HEK293 (cell line): ENCODE results near the gene MYBBP1A.

Experiments used
- CTCF ChIA-PET: fragments of 350-600 bp; formaldehyde crosslinking; extraction: SDS; loops from one replicate; lab custom pipeline; 2021; ENCODE audit warnings: antibody characterized with exemption; lab: Yijun Ruan, JAX
- POLR2A ChIA-PET: fragments of 300-600 bp; formaldehyde crosslinking; extraction: SDS; loops from one replicate; lab custom pipeline; 2020; ENCODE audit warnings: antibody characterized with exemption, inconsistent platforms; lab: Yijun Ruan, JAX
- H3K27ac ChIP-seq: fragments of 200-500 bp; sonication (Bioruptor generic); 2 replicates; pipeline ENCODE4 v1.5.1; 2014; ENCODE audit warnings: low read depth, low read length, control low read depth, inconsistent platforms; ENCODE audit errors: extremely low read depth
- H3K36me3 ChIP-seq, 2 experiments: fragments of 200-500 bp in 1 of 2; sonication (Bioruptor generic) in 1 of 2; 1 replicate in 1 of 2; 2 replicates in 1 of 2; pipeline ENCODE4 v1.5.1; 2014 to 2017; ENCODE audit warnings: inconsistent platforms in 2 of 2, low read length in 2 of 2; ENCODE audit not compliant: control insufficient read depth in 2 of 2, insufficient read depth in 1 of 2
- H3K4me1 ChIP-seq: fragments of 200-500 bp; sonication (Bioruptor generic); 2 replicates; pipeline ENCODE4 v1.5.1; 2014; ENCODE audit warnings: mild to moderate bottlenecking, low read length, inconsistent platforms; ENCODE audit not compliant: control insufficient read depth, insufficient read depth
- H3K4me3 ChIP-seq: 2 replicates; pipeline ENCODE4 v1.5.1; 2011; ENCODE audit warnings: low read depth, mild to moderate bottlenecking, control low read depth, low read length, moderate library complexity
- H3K9me3 ChIP-seq: fragments of 200-500 bp; sonication (Bioruptor generic); 2 replicates; pipeline ENCODE4 v1.5.1; 2014; ENCODE audit warnings: low read depth, low read length, inconsistent platforms; ENCODE audit not compliant: control insufficient read depth, insufficient read depth
- EGR2 ChIP-seq: fragments of 450-650 bp; formaldehyde crosslinking; IDR thresholded peaks from 2 replicates; pipeline ENCODE4 v1.5.1; 2016; ENCODE audit warnings: low read depth, missing biosample characterization, missing genetic modification characterization
- KLF8 ChIP-seq: fragments of 450-650 bp; formaldehyde crosslinking; IDR thresholded peaks from 2 replicates; pipeline ENCODE4 v1.5.1; 2016; ENCODE audit warnings: missing biosample characterization, missing genetic modification characterization
- OSR2 ChIP-seq: fragments of 450-650 bp; formaldehyde crosslinking; IDR thresholded peaks from 2 replicates; pipeline ENCODE4 v1.5.1; 2016; ENCODE audit warnings: missing biosample characterization, missing genetic modification characterization
- PRDM1 ChIP-seq: fragments of 450-650 bp; formaldehyde crosslinking; IDR thresholded peaks from 2 replicates; pipeline ENCODE4; 2016; ENCODE audit warnings: missing biosample characterization, missing genetic modification characterization
- REPIN1 ChIP-seq: fragments of 450-650 bp; formaldehyde crosslinking; IDR thresholded peaks from 2 replicates; pipeline ENCODE4 v1.5.1; 2017; ENCODE audit warnings: missing biosample characterization, missing genetic modification characterization, low read depth
- SP7 ChIP-seq: fragments of 450-650 bp; formaldehyde crosslinking; IDR thresholded peaks from 2 replicates; pipeline ENCODE4 v1.5.1; 2016; ENCODE audit warnings: missing biosample characterization, missing genetic modification characterization
- WT1 ChIP-seq: fragments of 450-650 bp; formaldehyde crosslinking; IDR thresholded peaks from 2 replicates; pipeline ENCODE4 v1.5.1; 2016; ENCODE audit warnings: missing biosample characterization, missing genetic modification characterization
- ZFHX2 ChIP-seq: fragments of 450-650 bp; formaldehyde crosslinking; conservative IDR thresholded peaks from 2 replicates; pipeline ENCODE4 v1.5.1; 2016; ENCODE audit warnings: missing biosample characterization, missing genetic modification characterization
- ZIC2 ChIP-seq: fragments of 450-650 bp; formaldehyde crosslinking; IDR thresholded peaks from 2 replicates; pipeline ENCODE4 v1.5.1; 2016; ENCODE audit warnings: missing biosample characterization, missing genetic modification characterization
- ZNF16 ChIP-seq: fragments of 450-650 bp; formaldehyde crosslinking; IDR thresholded peaks from 2 replicates; pipeline ENCODE4 v1.5.1; 2016; ENCODE audit warnings: low read depth, missing biosample characterization, missing genetic modification characterization
- ZNF174 ChIP-seq: fragments of 450-650 bp; formaldehyde crosslinking; IDR thresholded peaks from 2 replicates; pipeline ENCODE4 v1.5.0; 2017; ENCODE audit warnings: missing biosample characterization, mild to moderate bottlenecking, missing genetic modification characterization
- ZNF302 ChIP-seq: fragments of 450-650 bp; formaldehyde crosslinking; IDR thresholded peaks from 2 replicates; pipeline ENCODE4 v1.5.1; 2016; ENCODE audit warnings: missing biosample characterization, missing genetic modification characterization, low read depth
- ZNF311 ChIP-seq: fragments of 450-650 bp; formaldehyde crosslinking; IDR thresholded peaks from 2 replicates; pipeline ENCODE4 v1.5.1; 2017; ENCODE audit warnings: missing biosample characterization, missing genetic modification characterization, borderline replicate concordance
- ZNF391 ChIP-seq: fragments of 450-650 bp; formaldehyde crosslinking; IDR thresholded peaks from 2 replicates; pipeline ENCODE4 v1.5.1; 2016; ENCODE audit warnings: low read depth, missing biosample characterization, missing genetic modification characterization, borderline replicate concordance
- ZNF394 ChIP-seq: fragments of 450-650 bp; formaldehyde crosslinking; IDR thresholded peaks from 2 replicates; pipeline ENCODE4 v1.5.1; 2016; ENCODE audit warnings: missing biosample characterization, missing genetic modification characterization, mild to moderate bottlenecking, moderate library complexity, borderline replicate concordance
- ZNF48 ChIP-seq: fragments of 450-650 bp; formaldehyde crosslinking; IDR thresholded peaks from 2 replicates; pipeline ENCODE4 v1.5.1; 2016; ENCODE audit warnings: missing biosample characterization, missing genetic modification characterization
- ZNF626 ChIP-seq: fragments of 450-650 bp; sonication (Bioruptor Pico); formaldehyde crosslinking; IDR thresholded peaks from 2 replicates; pipeline ENCODE4 v1.5.1; 2018; ENCODE audit warnings: missing biosample characterization, missing genetic modification characterization, inconsistent platforms
- ZNF677 ChIP-seq: fragments of 450-650 bp; IDR thresholded peaks from 2 replicates; pipeline ENCODE4 v1.5.0; 2018; ENCODE audit warnings: missing biosample characterization, mild to moderate bottlenecking, missing genetic modification characterization, moderate library complexity
- ZNF768 ChIP-seq: fragments of 450-650 bp; formaldehyde crosslinking; IDR thresholded peaks from 2 replicates; pipeline ENCODE4 v1.5.1; 2018; ENCODE audit warnings: missing biosample characterization, mild to moderate bottlenecking, missing genetic modification characterization
- TF ChIP-seq, protein P1 (sequence below): fragments of 450-650 bp; formaldehyde crosslinking; IDR thresholded peaks from 2 replicates; pipeline ENCODE4 v1.5.1; 2016; ENCODE audit warnings: missing biosample characterization, missing genetic modification characterization

The MYBBP1A gene

DNA sequence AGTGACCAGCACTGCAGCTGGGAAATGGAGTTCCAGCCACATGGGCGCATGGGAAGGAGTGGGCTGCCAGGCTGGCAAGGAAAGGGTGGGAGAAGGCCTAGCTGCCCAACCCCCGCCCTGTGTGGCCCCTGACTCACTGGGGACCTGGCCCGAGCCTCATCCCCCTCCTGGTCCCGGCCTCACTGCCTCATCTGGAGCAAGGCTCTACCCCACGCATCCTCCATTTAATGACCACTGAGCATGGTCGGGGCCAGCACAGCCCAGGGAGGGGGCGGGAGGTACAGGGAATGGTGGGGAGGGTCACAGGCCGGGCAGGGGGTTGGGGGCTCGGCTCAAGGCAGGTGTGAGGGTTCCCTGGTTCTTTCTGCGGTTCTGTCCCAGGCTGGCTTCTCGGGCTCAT, 40.4 kb downstream of the MYBBP1A start:
- CTCF ChIA-PET: interaction anchor here (0.5 to 0.7 kb wide), 2 partner anchors 12 to 78 kb away, joined by 3 read pairs; no protein-coding TSS in a partner anchor
- no peak overlapping the region for H3K27ac ChIP-seq
- TF ChIP-seq ZNF16 (no peak), ZNF626 (tag by site-specific recombination) (no peak)

DNA sequence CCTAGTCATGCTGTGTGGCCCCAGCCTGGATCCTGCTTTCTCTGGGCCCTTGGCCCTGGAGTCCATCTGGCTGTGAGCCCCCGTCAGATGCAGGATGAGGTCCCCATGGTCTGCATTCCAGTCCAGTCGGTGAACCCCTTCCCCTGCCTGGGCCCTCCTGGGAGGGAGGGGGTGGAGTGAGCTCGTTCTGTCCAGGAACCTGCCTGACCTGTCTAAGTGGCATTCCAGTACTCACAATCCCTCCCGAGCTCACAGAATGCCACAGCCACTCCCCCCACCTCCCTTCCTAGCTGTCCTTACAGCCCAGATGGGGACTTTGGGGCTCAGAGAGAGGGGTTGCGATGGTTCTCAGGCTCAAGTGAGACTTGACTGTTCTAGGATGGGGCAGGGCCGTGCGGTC, 41.0 kb downstream of the MYBBP1A start:
- H3K4me3 ChIP-seq: no peak overlapping the region
- no peak for TF ChIP-seq WT1 (tag by site-specific recombination)
- TF ChIP-seq ZNF174 (tag by site-specific recombination): no peak
- no peak for TF ChIP-seq ZNF302 (tag by site-specific recombination)
- no peak for TF ChIP-seq SP7
- no peak for TF ChIP-seq OSR2 (tag by site-specific recombination)
- TF ChIP-seq, protein P1, sequence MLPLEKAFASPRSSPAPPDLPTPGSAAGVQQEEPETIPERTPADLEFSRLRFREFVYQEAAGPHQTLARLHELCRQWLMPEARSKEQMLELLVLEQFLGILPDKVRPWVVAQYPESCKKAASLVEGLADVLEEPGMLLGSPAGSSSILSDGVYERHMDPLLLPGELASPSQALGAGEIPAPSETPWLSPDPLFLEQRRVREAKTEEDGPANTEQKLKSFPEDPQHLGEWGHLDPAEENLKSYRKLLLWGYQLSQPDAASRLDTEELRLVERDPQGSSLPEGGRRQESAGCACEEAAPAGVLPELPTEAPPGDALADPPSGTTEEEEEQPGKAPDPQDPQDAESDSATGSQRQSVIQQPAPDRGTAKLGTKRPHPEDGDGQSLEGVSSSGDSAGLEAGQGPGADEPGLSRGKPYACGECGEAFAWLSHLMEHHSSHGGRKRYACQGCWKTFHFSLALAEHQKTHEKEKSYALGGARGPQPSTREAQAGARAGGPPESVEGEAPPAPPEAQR (tag by site-specific recombination): no peak
- no peak for TF ChIP-seq ZNF677 (tag by site-specific recombination)
- TF ChIP-seq, all 188 proteins: peak for 0
- POLR2A ChIA-PET: no interaction called here
- Histone ChIP-seq H3K9me3 (no peaks in the 10 kb centered on the region), H3K4me1 (no peaks in the 10 kb centered on the region), H3K36me3 (no peaks in the 10 kb centered on the region), H3K27ac (no peak overlapping the region)
- CTCF ChIA-PET: interaction anchor here (0.5 to 0.7 kb wide), 2 partner anchors 13 to 77 kb away, joined by 3 read pairs; no protein-coding TSS in a partner anchor

More for the DNA sequence above, 40.4 kb downstream of the MYBBP1A start:
- Histone ChIP-seq H3K4me1 (no peaks in the 10 kb centered on the region), H3K4me3 (no peak overlapping the region), H3K36me3 (no peaks in the 10 kb centered on the region), H3K9me3 (no peaks in the 10 kb centered on the region)
- POLR2A ChIA-PET: no interaction called here

DNA sequence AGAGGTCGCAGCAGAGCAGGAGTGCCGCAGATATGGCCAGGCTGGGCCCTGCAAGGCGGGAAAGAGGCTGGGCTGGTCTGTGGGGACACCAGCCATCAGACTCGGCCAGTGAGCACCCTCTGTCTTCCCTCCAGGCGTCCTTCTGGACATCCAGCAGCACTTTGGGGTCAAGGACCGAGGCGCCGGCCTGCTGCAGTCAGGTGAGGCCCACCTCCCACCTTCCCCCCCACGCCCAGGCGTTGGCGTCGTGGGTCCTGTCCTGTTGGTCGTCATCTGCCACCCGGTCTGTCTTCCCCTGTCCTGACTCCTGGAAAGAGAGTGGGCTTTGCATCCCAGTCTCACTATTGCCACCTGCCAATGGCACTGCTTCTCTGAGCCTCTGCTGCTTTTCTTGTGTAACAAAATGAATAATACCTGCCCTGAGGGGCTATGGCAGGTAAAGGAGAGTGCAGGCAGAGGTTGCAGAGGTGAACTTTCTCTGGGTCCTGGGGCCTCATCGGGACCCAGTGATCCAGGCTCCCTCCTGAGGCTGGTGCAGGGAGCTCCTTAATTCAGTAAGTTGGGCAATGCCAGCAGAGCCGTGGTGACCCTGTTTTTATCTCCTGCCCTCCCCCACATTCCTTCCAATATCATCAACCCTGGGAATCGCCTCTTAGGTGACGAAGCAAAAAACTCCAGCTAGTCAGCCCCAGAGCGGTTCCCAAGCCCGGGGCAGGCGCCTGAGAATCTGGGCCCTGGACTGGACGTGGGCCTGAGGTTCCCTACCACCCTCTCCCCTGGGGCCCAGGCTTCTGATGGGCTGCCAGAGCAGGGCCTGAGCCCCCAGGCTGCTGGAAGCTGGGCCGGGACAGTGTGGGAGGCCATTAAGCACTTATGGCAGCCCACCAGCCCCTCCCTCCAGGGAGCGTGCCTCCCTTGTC, 41.8 kb downstream of the MYBBP1A start:
- Histone ChIP-seq H3K4me1 (no peaks in the 10 kb centered on the region), H3K27ac (no peak overlapping the region), H3K4me3 (no peak overlapping the region), H3K36me3 (no peaks in the 10 kb centered on the region), H3K9me3 (no peaks in the 10 kb centered on the region)
- POLR2A ChIA-PET: no interaction called here
- no peak for TF ChIP-seq ZNF394 (tag by site-specific recombination)
- TF ChIP-seq KLF8: no peak
- TF ChIP-seq ZNF768: no peak
- TF ChIP-seq ZIC2 (tag by site-specific recombination): 0 out of 2 replicates have a peak, but pooled peaks have one; percentile 18
- no peak for TF ChIP-seq ZNF391 (tag by site-specific recombination)
- peak; percentile 64 for TF ChIP-seq EGR2
- no peak for TF ChIP-seq ZNF48
- no peak for TF ChIP-seq PRDM1 (tag by site-specific recombination)
- no peak for TF ChIP-seq REPIN1 (tag by site-specific recombination)
- no peak for TF ChIP-seq ZNF311 (tag by site-specific recombination)
- peak; percentile 70 for TF ChIP-seq ZFHX2 (tag by site-specific recombination)
- CTCF ChIA-PET: no interaction called here
